ENCODE results near the gene PCDH9.

GRCh38 chr13:66358564-66358963 lies 871.6 kb downstream of the PCDH9 start:
- TF ChIP-seq CTCF (IDR thresholded peaks at IDR 0.05; ENCODE audit: insufficient read depth, low read length) (no peak), SPI1 (IDR thresholded peaks at IDR 0.05; ENCODE audit: borderline replicate concordance, low read depth) (no peak)
